Right kidney (tissue), 1 donor: ENCODE measurements around the gene SPINT2.
A peak's percentile ranks its signal among the peaks of the same experiment; 100 is the strongest.
"Not testable (repeated sequence)": the region's sequence is repeated elsewhere in the genome, so short reads cannot be mapped to it uniquely, and the experiment has no call there.

Experiments used
- DNase-seq: peaks from one replicate; pipeline ENCODE4 v3.0.0-alpha.2; 2016

Gene SPINT2

DNA sequence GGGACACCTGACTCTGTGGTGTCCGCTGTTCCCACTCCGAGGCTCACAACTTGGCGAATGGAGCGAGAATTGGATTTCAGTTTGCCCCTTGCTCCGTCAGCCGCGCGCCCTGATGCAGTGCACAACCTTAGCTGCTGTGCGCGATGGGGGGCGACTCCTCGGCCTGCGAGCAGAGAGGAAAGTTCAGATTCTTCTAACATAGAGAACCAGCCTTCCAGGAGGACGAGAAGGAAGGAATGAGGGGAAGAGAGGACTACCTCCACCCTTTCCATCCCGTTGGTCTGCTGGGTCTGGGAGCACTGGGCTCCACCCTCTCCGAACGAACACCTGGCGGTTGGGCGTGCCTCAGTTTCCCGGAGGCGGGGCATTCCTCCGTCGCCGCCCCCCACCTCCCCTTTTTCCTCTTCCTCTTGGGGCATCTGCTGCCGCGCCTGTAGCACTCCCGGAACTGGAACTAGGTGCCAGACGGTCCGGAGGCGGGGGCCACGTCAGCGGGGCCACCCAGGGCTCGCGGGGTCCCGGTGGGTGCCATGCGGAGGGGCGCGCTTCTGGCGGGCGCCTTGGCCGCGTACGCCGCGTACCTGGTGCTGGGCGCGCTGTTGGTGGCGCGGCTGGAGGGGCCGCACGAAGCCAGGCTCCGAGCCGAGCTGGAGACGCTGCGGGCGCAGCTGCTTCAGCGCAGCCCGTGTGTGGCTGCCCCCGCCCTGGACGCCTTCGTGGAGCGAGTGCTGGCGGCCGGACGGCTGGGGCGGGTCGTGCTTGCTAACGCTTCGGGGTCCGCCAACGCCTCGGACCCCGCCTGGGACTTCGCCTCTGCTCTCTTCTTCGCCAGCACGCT, 55.3 kb downstream of the SPINT2 start, which contains the start of gene KCNK6:
Gene KCNK6 (plus strand): TSS at position 425 of the 838 bp plus-strand sequence. CDS start 106 bp downstream, at position 531.
- peak; percentile 79 for DNase-seq

DNA sequence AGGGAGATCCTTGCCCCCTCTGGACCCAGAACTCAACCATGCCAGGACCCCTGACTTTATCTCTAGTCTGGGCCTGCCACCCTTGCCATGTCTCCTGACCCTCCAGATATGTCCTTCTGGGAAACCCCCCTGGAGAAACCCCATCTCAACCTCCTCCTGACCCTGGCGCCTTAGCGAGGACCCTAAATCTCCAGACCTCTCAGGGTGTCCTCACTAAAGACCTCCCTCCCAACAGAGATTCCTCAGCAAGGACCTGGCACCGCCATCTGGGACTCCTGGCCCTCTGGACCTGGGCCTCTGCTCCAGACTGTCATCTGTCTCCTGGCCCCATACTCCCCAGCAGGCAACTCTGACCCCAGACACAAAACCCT, 56.6 kb downstream of the SPINT2 start:
- no peak for DNase-seq

DNA sequence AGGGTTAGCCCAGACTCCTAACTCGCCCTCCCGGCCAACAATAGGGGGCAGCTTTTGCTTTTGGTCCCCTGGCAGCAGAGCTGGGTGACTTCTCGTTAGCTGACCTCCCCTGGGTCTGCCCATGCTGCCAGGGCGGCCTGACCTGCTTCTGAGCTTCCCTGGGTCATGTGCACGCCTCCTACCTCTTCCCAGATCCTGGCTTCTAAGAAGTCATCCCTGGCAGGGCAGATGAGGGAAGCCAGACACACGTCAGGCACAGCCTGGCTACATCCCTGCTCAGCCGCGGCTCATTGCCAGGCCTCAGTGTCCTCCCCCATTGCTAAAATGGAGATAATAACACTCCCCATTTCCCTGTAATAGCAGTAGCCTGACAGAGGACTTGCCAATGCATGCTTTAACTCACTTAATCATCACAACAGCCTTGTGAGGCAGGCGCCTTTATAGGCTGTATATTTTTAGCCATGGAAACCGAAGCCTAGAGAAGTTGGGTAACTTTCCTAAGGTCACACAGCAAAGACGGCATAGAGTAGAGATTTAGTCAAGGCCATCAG, 57.3 kb downstream of the SPINT2 start:
- no peak for DNase-seq

DNA sequence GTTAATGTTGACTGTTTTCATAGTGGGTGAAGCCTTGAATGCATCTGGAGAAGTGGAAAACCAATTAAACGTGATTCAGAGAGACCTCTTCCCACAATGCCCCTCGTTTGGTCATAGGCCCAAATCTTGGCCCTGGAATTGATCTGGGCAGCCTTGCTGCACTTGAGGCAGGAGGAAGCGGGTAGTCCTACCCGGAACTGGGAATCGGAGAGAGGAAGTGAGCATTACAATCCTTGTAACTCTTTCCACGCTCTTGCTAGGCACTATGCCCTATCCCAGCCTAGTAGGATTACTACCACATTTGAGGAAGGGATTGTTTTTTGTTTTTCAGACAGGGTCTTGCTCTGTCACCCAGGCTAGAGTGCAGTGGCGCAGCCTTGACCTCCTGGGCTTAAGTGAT, 58.9 kb downstream of the SPINT2 start:
- DNase-seq, result no peak

DNA sequence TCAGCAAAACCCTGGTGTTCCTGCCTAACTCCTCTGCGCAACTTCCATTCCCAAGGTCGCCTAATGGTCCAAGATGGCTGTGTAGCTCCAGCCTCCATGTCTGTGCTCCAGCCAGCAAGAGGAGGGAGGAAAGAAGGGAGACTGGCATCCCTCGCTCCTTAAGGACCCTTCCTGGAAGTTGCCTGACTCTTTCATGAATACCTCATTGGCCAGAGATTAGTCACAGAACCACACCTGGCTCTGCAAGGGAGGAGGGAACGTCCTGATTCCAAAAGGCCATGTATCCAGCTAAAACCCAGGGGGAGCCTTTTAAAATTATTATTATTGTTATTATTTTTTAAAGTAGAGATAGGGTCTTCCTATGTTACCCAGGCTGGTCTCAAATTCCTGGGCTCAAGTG, 60.1 kb downstream of the SPINT2 start:
- DNase-seq, result no peak

DNA sequence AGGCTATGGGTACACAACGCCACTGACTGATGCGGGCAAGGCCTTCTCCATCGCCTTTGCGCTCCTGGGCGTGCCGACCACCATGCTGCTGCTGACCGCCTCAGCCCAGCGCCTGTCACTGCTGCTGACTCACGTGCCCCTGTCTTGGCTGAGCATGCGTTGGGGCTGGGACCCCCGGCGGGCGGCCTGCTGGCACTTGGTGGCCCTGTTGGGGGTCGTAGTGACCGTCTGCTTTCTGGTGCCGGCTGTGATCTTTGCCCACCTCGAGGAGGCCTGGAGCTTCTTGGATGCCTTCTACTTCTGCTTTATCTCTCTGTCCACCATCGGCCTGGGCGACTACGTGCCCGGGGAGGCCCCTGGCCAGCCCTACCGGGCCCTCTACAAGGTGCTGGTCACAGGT, 62.2 kb downstream of the SPINT2 start:
- no peak for DNase-seq

DNA sequence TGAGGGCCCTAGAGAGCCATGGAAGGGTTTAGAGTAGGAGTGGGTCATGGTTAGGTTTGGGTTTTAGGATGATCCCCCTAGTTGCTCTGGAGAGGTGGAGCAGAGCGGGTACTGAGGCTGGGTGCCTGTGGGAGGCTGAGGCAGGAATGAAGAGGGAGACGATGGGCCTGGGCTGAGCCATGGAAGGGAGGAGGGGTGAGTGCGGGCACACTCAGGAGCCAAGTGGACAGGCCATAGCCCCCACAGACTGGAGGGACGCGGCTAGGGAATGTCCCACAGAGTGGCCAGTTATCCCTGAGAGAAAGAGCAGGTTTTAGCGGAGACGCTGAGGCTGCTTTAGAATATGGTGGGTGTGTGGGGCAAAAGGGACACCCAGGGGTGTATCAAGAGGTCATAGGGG, 65.3 kb downstream of the SPINT2 start:
- no peak for DNase-seq

DNA sequence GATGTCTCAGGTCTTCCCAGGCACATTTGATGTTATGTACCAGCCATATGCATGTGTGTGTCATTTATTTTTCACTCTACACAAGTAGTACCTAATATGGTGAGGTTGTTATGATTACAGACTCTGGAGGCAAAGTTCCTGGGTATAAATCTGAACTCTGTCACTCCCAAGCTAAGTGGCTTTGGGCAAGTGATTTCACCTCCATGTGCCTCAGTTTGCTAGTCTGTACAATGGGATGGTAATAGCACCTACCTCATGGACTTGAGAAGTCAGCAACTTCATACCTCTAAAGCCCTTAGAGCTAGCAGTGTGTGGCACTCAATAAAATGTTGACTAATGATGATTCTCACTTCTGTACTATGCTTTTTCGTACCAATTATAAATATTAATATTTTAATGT, 67.4 kb downstream of the SPINT2 start:
- DNase-seq, result no peak

DNA sequence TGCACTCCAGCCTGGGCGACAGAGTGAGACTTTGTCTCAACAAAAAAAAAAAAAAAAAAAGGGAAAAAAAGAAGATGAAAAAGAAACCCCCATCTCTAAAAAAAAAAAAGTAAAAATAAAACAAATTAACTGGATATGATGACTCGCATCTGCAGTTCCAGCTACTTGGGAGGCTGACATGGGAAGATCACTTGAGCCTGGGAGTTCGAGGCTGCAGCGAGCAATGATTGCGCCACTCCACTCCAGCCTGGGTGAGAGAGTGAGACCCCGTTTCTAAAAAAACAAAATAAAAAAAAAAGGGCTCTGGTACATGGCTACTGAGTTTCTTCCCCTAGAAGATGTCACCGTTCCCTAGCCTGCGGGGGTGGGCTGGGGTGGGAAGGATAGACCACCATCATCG, 68.9 kb downstream of the SPINT2 start:
- DNase-seq, result no peak

DNA sequence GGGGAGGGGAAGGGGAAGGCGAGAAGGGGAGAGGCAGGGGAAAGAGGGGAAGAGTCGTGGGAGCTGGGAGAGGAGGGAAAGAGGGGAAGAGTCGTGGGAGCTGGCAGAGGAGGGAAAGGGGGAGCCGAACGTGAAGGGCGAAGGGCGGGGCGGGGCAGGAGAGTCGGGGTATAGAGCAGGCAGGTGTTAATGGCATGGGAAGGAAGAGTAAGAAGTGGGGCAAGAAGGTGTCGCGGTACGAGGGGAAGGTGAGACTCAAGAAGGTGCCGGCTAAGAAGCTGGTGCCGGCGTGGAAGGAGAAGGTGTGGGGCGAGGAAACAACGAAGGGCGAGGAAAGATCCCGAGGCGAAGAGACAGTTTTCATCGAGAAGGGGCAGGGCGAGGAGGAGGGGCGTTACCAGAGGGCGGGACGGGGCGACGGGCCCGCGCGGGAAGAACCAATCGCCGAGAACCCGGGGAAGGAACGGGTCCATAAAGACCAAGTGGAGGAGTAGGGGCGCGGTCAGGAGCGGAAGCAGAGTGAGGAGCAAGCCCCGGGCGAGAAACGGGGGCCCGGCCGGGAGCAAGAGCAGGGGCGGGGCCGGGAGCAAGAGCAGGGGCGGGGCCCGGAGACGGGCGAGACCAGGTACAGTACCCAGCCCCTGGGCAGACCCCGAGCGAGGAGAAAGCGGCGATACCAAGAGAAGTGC, 71.7 kb downstream of the SPINT2 start:
- peak; percentile 87 for DNase-seq

DNA sequence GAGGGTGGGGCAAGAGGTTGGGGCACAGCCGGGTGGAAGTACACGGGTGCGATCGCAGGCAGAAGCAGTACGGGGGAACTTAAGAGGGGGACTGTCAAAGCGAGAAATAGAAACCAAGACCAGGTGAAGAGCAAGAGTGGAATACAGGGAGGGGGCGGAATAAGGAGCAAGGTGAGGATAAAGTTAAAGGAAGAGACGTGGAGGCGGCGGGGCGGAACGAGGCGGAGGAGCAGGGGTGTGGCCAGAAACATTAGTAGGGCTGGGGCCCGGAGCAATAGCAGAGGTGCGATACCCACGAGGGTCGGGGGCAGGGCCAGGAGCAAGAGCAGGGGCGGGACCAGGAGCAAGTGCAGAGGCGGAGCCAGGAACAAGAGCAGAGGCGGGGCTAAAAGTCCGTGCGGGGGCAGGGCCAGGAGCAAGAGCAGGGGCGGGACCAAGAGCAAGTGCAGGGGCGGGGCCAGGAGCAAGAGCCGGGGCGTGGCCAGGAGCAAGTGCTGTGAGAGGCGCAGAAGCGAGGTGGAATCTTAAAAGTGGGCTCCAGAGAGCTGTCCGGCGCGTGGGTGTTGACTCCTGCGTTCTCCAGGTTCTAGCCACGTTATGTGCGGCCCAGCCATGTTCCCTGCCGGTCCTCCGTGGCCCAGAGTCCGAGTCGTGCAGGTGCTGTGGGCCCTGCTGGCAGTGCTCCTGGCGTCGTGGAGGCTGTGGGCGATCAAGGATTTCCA, 72.4 kb downstream of the SPINT2 start:
- DNase-seq, result peak; percentile 86

DNA sequence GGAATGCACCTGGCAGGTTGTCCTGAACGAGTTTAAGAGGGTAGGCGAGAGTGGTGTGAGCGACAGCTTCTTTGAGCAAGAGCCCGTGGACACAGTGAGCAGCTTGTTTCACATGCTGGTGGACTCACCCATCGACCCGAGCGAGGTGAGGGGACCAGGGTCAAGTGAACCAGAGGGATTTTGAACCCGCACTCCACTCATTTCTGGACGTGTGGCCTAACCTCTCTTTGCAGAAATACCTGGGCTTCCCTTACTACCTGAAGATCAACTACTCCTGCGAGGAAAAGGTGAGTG, 72.9 kb downstream of the SPINT2 start:
- no peak for DNase-seq

DNA sequence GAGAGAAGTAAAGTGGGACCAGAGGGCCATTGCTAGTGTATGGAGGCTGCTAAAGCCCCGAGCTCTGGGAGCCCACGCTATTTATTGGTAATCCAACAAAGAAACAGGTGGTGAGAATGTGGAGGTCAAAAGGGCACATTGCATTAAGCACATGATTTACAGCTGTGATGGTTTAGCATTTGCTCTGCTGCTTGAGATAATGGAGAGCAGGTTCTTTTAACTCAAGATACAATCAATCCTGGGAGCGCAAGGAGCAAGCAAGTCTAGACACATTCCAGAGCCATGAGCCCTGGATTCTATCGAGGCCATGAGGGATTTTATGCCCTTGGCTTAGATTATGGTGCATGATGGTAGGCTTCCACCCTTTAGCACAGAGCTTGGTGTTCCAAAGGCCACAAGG, 74.6 kb downstream of the SPINT2 start:
- DNase-seq, result not testable (repeated sequence)

DNA sequence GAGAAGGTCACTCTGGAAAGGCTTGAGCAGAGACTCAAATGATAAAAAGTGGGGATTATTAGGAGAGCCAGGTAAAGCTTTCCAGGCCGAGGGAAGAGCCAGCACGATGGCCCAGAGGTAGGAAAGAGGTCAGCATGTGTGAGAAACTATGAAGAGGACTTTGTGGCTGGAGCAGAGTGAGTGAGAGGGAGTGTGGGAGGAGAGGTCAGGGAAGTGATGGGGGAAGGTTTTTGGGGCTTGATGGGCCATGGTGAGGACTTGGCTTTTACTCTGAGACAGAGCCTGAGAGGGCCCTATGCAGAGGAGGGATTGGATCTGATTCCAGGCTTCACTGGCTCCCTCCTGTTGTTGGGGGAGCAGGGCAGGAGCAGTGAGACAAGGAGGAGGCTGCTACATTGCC, 76.6 kb downstream of the SPINT2 start:
- DNase-seq, result no peak
